Measurements from ENCODE around the gene NACC2.
A peak's percentile ranks its signal among the peaks of the same experiment; 100 is the strongest.

Gene NACC2

GRCh38 chr9:135994501-135995192 is 100.4 kb downstream of the NACC2 start (continued):
- no peak for TF ChIP-seq OSR1 (CRISPR knock-in tag; IDR thresholded peaks at IDR 0.05)

- ATAC-seq, result 0 out of 3 replicates have a peak, but pooled peaks have one; percentile 2
- TF ChIP-seq, protein P1, sequence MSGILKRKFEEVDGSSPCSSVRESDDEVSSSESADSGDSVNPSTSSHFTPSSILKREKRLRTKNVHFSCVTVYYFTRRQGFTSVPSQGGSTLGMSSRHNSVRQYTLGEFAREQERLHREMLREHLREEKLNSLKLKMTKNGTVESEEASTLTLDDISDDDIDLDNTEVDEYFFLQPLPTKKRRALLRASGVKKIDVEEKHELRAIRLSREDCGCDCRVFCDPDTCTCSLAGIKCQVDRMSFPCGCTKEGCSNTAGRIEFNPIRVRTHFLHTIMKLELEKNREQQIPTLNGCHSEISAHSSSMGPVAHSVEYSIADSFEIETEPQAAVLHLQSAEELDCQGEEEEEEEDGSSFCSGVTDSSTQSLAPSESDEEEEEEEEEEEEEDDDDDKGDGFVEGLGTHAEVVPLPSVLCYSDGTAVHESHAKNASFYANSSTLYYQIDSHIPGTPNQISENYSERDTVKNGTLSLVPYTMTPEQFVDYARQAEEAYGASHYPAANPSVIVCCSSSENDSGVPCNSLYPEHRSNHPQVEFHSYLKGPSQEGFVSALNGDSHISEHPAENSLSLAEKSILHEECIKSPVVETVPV (CRISPR knock-in tag; IDR thresholded peaks at IDR 0.05), result no peak
- TF ChIP-seq CREB5 (CRISPR knock-in tag; IDR thresholded peaks at IDR 0.05; ENCODE audit: low read depth) (no peak), TSHZ2 (CRISPR knock-in tag; IDR thresholded peaks at IDR 0.05) (no peak), ESRRG (CRISPR knock-in tag; IDR thresholded peaks at IDR 0.05) (no peak), ZFP30 (CRISPR knock-in tag; IDR thresholded peaks at IDR 0.05) (no peak), ISL1 (CRISPR knock-in tag; IDR thresholded peaks at IDR 0.05) (no peak), PPARA (CRISPR knock-in tag; IDR thresholded peaks at IDR 0.05; ENCODE audit: borderline replicate concordance) (no peak), ZC3H10 (CRISPR knock-in tag; IDR thresholded peaks at IDR 0.05) (no peak), GLIS3 (CRISPR knock-in tag; IDR thresholded peaks at IDR 0.05) (no peak)
These were observed 101.2 kb downstream of the NACC2 start for GRCh38 chr9:135993765-135994500.

- ATAC-seq, result no peak; the same call in 2 of the 3 replicates
- TF ChIP-seq ZNF565 (CRISPR knock-in tag; conservative IDR thresholded peaks at IDR 0.05; ENCODE audit: low read depth) (no peak), POU6F1 (CRISPR knock-in tag; IDR thresholded peaks at IDR 0.05; ENCODE audit: borderline replicate concordance, low read depth) (no peak), SNAI2 (CRISPR knock-in tag; IDR thresholded peaks at IDR 0.05) (no peak), ZC3H10 (CRISPR knock-in tag; IDR thresholded peaks at IDR 0.05) (no peak), GLIS3 (CRISPR knock-in tag; IDR thresholded peaks at IDR 0.05) (no peak), CSDC2 (CRISPR knock-in tag; IDR thresholded peaks at IDR 0.05) (no peak), ARNTL (CRISPR knock-in tag; IDR thresholded peaks at IDR 0.05; ENCODE audit: borderline replicate concordance, low read depth) (no peak), ZFP30 (CRISPR knock-in tag; IDR thresholded peaks at IDR 0.05) (no peak), RARB (CRISPR knock-in tag; IDR thresholded peaks at IDR 0.05) (no peak), TSHZ2 (CRISPR knock-in tag; IDR thresholded peaks at IDR 0.05) (no peak), ZFP3 (CRISPR knock-in tag; IDR thresholded peaks at IDR 0.05) (no peak), PPARA (CRISPR knock-in tag; IDR thresholded peaks at IDR 0.05; ENCODE audit: borderline replicate concordance) (no peak), PATZ1 (CRISPR knock-in tag; IDR thresholded peaks at IDR 0.05; ENCODE audit: borderline replicate concordance) (no peak), ISL1 (CRISPR knock-in tag; IDR thresholded peaks at IDR 0.05) (no peak), ZNF8 (CRISPR knock-in tag; IDR thresholded peaks at IDR 0.05) (no peak)
- TF ChIP-seq, protein P1 (CRISPR knock-in tag; IDR thresholded peaks at IDR 0.05), result no peak
These were observed 101.7 kb downstream of the NACC2 start for GRCh38 chr9:135993409-135993742.
